ENCODE results near the gene DTHD1. TPM values are rescaled to one million over a fixed set of nuclear protein-coding genes. Genes with fewer than 3 reads are reported as not detected.

The DTHD1 gene
- total and polyA plus RNA-seq, 2 of the 8 experiments (the other 6 are each of a cell fraction or from before 2014, with no cell fraction given), result not detected

DNA sequence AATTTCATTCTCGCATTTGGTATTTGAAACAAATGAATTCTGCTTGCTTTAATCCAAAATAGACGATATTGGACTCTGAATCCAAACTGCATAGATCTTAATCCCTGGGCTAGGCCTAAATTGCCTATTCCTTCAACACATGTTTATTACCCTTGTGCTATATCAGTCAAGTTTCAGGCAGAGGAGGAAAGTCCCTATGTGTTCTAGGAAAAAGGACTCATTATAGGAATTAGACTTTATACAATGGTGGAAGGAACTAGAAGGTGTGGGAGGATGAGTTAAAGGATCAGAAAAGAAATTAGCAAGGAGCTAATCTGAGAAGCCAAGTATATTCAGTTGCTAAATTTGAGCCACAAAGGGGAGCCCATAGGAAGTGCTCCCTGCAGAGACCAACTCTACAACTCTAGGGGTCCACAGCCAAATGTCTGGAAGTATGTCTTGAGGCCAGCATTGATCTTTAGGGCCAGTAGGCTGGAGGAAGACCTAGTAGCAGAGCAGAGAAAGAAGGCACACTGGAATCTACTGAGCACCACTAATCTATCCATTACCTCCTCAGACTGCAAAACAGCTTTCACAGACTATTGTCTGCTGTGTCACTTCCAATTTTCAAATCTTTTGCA is 17.1 kb upstream of the DTHD1 start (continued):
- TF ChIP-seq RNF2 (IDR thresholded peaks at IDR 0.05; ENCODE audit: borderline replicate concordance, low read depth, low read length, missing control alignments, poor library complexity, severe bottlenecking) (no peak), POLR2AphosphoS5 (IDR thresholded peaks at IDR 0.05; ENCODE audit: low read depth, low read length) (no peak), SAP30 (IDR thresholded peaks at IDR 0.05; ENCODE audit: insufficient read depth, insufficient replicate concordance, low read length) (no peak), TAF7 (optimal IDR thresholded peaks at IDR 0.05; ENCODE audit: borderline replicate concordance, low read depth, low read length) (no peak), SP4 (IDR thresholded peaks at IDR 0.05; ENCODE audit: low read length) (no peak), CREB1 (IDR thresholded peaks at IDR 0.05) (no peak)
